H1 (cell line): ENCODE measurements around the gene RHEX. TPM values are rescaled to one million over a fixed set of nuclear protein-coding genes. Genes with fewer than 3 reads are reported as not detected.

Experiments
- CTCF ChIA-PET: fragments of 300-600 bp; sonication (Branson Sonifier 250); formaldehyde crosslinking; loops from one replicate; lab custom pipeline; 2021; ENCODE audit not compliant: partially characterized antibody; lab: Charles Lee
- POLR2A ChIA-PET: fragments of 300-600 bp; sonication (Branson Sonifier 250); formaldehyde crosslinking; loops from one replicate; lab custom pipeline; 2021; ENCODE audit warnings: inconsistent platforms; ENCODE audit not compliant: partially characterized antibody; lab: Charles Lee
- DNase-seq, 2 experiments: peaks; one replicate each; pipeline versions ENCODE4 v3.0.0 to v3.0.0-alpha.2; 2010 to 2022; ENCODE audit warnings: low spot score in 2 of 2, low read depth in 1 of 2, mixed read lengths in 1 of 2
- FAIRE-seq: peaks from 2 replicates; lab custom pipeline; 2011; peaks lifted over from hg19 to GRCh38; lab: Jason Lieb, UNC
- H2AFZ ChIP-seq: 2 replicates; pipeline ENCODE4 v1.8.1; 2012; ENCODE audit warnings: low read length, inconsistent platforms
- H2AK5ac ChIP-seq: 2 replicates; pipeline ENCODE4 v1.6.1; 2013; ENCODE audit warnings: low read depth, low read length
- H2BK120ac ChIP-seq: replicated peaks from 2 replicates; pipeline ENCODE3; 2013; ENCODE audit warnings: low read depth, low read length, inconsistent platforms
- H2BK12ac ChIP-seq: 2 replicates; pipeline ENCODE4 v1.6.1; 2013; ENCODE audit warnings: low read depth, low read length
- H2BK15ac ChIP-seq: 2 replicates; pipeline ENCODE4 v1.6.1; 2013; ENCODE audit warnings: low read length
- H2BK20ac ChIP-seq: 2 replicates; pipeline ENCODE4 v1.6.1; 2013; ENCODE audit warnings: low read length
- H2BK5ac ChIP-seq: 2 replicates; pipeline ENCODE4 v1.6.1; 2013; ENCODE audit warnings: low read depth, low read length
- H3K14ac ChIP-seq: 2 replicates; pipeline ENCODE4 v1.6.1; 2013; ENCODE audit warnings: inconsistent platforms; ENCODE audit not compliant: insufficient read length
- H3K18ac ChIP-seq: 2 replicates; pipeline ENCODE4 v1.6.1; 2013; ENCODE audit warnings: low read length; ENCODE audit errors: extremely low read depth
- H3K23ac ChIP-seq: 2 replicates; pipeline ENCODE4 v1.6.1; 2013; ENCODE audit warnings: inconsistent platforms; ENCODE audit not compliant: insufficient read length
- H3K23me2 ChIP-seq: 2 replicates; pipeline ENCODE4 v1.6.1; 2013; ENCODE audit warnings: low read depth, low read length
- H3K27ac ChIP-seq: 2 replicates; pipeline ENCODE4 v1.6.1; 2011; ENCODE audit warnings: low read depth, low read length, inconsistent platforms
- H3K27me3 ChIP-seq, 4 experiments: replicated peaks in 1 of 4; 1 replicate in 1 of 4; 2 replicates in 3 of 4; pipeline versions ENCODE4 v1.6.1 to v1.8.1; 2011 to 2013; ENCODE audit warnings: low read length in 3 of 4, mild to moderate bottlenecking in 3 of 4, inconsistent platforms in 2 of 4, mixed read lengths in 2 of 4, moderate library complexity in 1 of 4; ENCODE audit not compliant: control insufficient read depth in 3 of 4, insufficient read depth in 3 of 4; ENCODE audit errors: extremely low read depth in 1 of 4
- H3K36me3 ChIP-seq, 4 experiments: 2 replicates each; pipeline versions ENCODE4 v1.6.1 to v1.8.1; 2011 to 2013; ENCODE audit warnings: mild to moderate bottlenecking in 4 of 4, low read length in 3 of 4, moderate library complexity in 2 of 4, control low read depth in 1 of 4, inconsistent platforms in 1 of 4; ENCODE audit not compliant: insufficient read depth in 4 of 4, control insufficient read depth in 2 of 4
- H3K4ac ChIP-seq: replicated peaks from 2 replicates; pipeline ENCODE3; 2013; ENCODE audit warnings: low read length, low read depth, mixed read lengths, inconsistent platforms; ENCODE audit not compliant: insufficient read length
- H3K4me1 ChIP-seq, 4 experiments: replicated peaks in 1 of 4; 1 replicate in 1 of 4; 2 replicates in 3 of 4; pipeline versions ENCODE4 v1.6.1 to v1.8.1; 2011 to 2013; ENCODE audit warnings: low read length in 3 of 4, inconsistent platforms in 2 of 4, mixed read lengths in 1 of 4; ENCODE audit not compliant: insufficient read depth in 4 of 4, control insufficient read depth in 3 of 4
- H3K4me2 ChIP-seq, 2 experiments: 2 replicates each; pipeline versions ENCODE4 v1.6.1 to v1.8.1; 2011 to 2013; ENCODE audit warnings: low read depth in 2 of 2, low read length in 2 of 2, control low read depth in 1 of 2, inconsistent platforms in 1 of 2, mild to moderate bottlenecking in 1 of 2; ENCODE audit not compliant: insufficient read depth in 1 of 2
- H3K4me3 ChIP-seq, 4 experiments: fragments of 200-600, 300-600 bp in 1 of 4; sonication (generic), shearing (Covaris generic), sonication (Bioruptor Twin) in 1 of 4; 2 replicates each; pipeline versions ENCODE4 v1.5.1 to v1.8.1; 2011 to 2016; ENCODE audit warnings: low read length in 4 of 4, low read depth in 3 of 4, control low read depth in 2 of 4, inconsistent platforms in 2 of 4, mild to moderate bottlenecking in 2 of 4, mixed read lengths in 1 of 4, moderate library complexity in 1 of 4; ENCODE audit not compliant: insufficient read depth in 2 of 4; ENCODE audit errors: extremely low read depth in 1 of 4
- H3K56ac ChIP-seq: replicated peaks from 2 replicates; pipeline ENCODE3; 2013; ENCODE audit warnings: low read depth, mild to moderate bottlenecking, mixed read lengths, low read length, inconsistent platforms; ENCODE audit not compliant: insufficient read length
- H3K79me1 ChIP-seq: 2 replicates; pipeline ENCODE4 v1.6.1; 2013; ENCODE audit warnings: low read depth, low read length, control low read depth
- H3K79me2 ChIP-seq, 2 experiments: 2 replicates each; pipeline versions ENCODE4 v1.6.1 to v1.8.1; 2012 to 2013; ENCODE audit warnings: low read length in 2 of 2, mild to moderate bottlenecking in 2 of 2, inconsistent platforms in 1 of 2; ENCODE audit not compliant: insufficient read depth in 2 of 2, control insufficient read depth in 1 of 2
- H3K9ac ChIP-seq, 4 experiments: replicated peaks in 1 of 4; 1 replicate in 1 of 4; 2 replicates in 3 of 4; pipeline versions ENCODE4 v1.6.1 to v1.8.1; 2011 to 2013; ENCODE audit warnings: low read depth in 3 of 4, low read length in 3 of 4, control low read depth in 2 of 4, mild to moderate bottlenecking in 2 of 4, moderate library complexity in 2 of 4, inconsistent platforms in 1 of 4; ENCODE audit errors: extremely low read depth in 1 of 4
- H3K9me3 ChIP-seq, 2 experiments: 2 replicates each; pipeline versions ENCODE4 v1.6.1 to v1.8.1; 2012 to 2013; ENCODE audit warnings: mild to moderate bottlenecking in 2 of 2, moderate library complexity in 2 of 2, control low read depth in 1 of 2, inconsistent platforms in 1 of 2, low read depth in 1 of 2, low read length in 1 of 2, mixed read lengths in 1 of 2; ENCODE audit not compliant: insufficient read depth in 2 of 2
- H4K20me1 ChIP-seq, 2 experiments: replicated peaks in 1 of 2; 2 replicates each; pipeline versions ENCODE3 to v1.8.1; 2011 to 2013; ENCODE audit warnings: inconsistent platforms in 2 of 2, low read length in 2 of 2, mild to moderate bottlenecking in 1 of 2; ENCODE audit not compliant: insufficient read depth in 2 of 2, control insufficient read depth in 1 of 2
- H4K5ac ChIP-seq: 2 replicates; pipeline ENCODE4 v1.6.1; 2013; ENCODE audit warnings: low read length, low read depth, mixed read lengths, inconsistent platforms; ENCODE audit not compliant: insufficient read length
- H4K8ac ChIP-seq: 2 replicates; pipeline ENCODE4 v1.8.0; 2013; ENCODE audit warnings: mild to moderate bottlenecking, moderate library complexity, low read length, inconsistent platforms; ENCODE audit not compliant: insufficient read depth; ENCODE audit errors: extremely low read depth
- H4K91ac ChIP-seq: replicated peaks from 2 replicates; pipeline ENCODE3; 2013; ENCODE audit warnings: low read length, mixed read lengths, inconsistent platforms; ENCODE audit not compliant: insufficient read length
- BCL11A ChIP-seq, 2 experiments: IDR thresholded peaks; one replicate each; pipeline ENCODE4 v1.6.1; 2011; ENCODE audit warnings: low read depth in 2 of 2, low read length in 2 of 2, mild to moderate bottlenecking in 2 of 2
- GABPA ChIP-seq: IDR thresholded peaks from 2 replicates; pipeline ENCODE4 v1.6.1; 2011; ENCODE audit warnings: mild to moderate bottlenecking, low read length, moderate library complexity, borderline replicate concordance; ENCODE audit not compliant: insufficient read depth
- GTF2F1 ChIP-seq: IDR thresholded peaks from 2 replicates; pipeline ENCODE4 v1.6.1; 2012; ENCODE audit warnings: low read depth, low read length, improper control_type of control experiment, borderline replicate concordance
- KDM5A ChIP-seq: fragments of 200-600 bp; IDR thresholded peaks from 2 replicates; pipeline ENCODE4 v1.7.1; 2012; ENCODE audit warnings: mild to moderate bottlenecking, low read length, inconsistent platforms, mixed read lengths
- PHF8 ChIP-seq: fragments of 200-600 bp; sonication (generic); conservative IDR thresholded peaks from 2 replicates; pipeline ENCODE4 v1.7.1; 2012; ENCODE audit warnings: low read depth, mild to moderate bottlenecking, inconsistent platforms, low read length, moderate library complexity
- POLR2AphosphoS5 ChIP-seq: IDR thresholded peaks from 2 replicates; pipeline ENCODE4 v1.6.1; 2011; ENCODE audit warnings: low read depth, low read length
- RNF2 ChIP-seq: fragments of 200-900, 300-1000 bp; sonication (generic); IDR thresholded peaks from 2 replicates; pipeline ENCODE4 v1.7.1; 2016; ENCODE audit warnings: borderline replicate concordance, low read depth, mild to moderate bottlenecking, antibody characterized with exemption, low read length; ENCODE audit not compliant: poor library complexity, severe bottlenecking; ENCODE audit errors: missing control alignments
- RXRA ChIP-seq: IDR thresholded peaks from 2 replicates; pipeline ENCODE4 v1.6.1; 2011; ENCODE audit warnings: low read depth, mild to moderate bottlenecking, low read length, moderate library complexity; ENCODE audit not compliant: insufficient read depth
- SAP30 ChIP-seq: fragments of 300-600 bp; sonication (generic); IDR thresholded peaks from 2 replicates; pipeline ENCODE4 v1.7.1; 2012; ENCODE audit warnings: low read length, moderate library complexity, mild to moderate bottlenecking, inconsistent platforms; ENCODE audit not compliant: insufficient read depth, insufficient replicate concordance
- SP2 ChIP-seq: IDR thresholded peaks from 2 replicates; pipeline ENCODE4 v1.6.1; 2012; ENCODE audit warnings: mild to moderate bottlenecking, low read length, inconsistent platforms
- ZNF274 ChIP-seq: IDR thresholded peaks from 2 replicates; pipeline ENCODE4 v1.7.0; 2012; ENCODE audit warnings: low read length, borderline replicate concordance; ENCODE audit errors: extremely low read depth
- WGBS, 2 experiments: shearing (Covaris generic) in 1 of 2; methylation state at CpG; one replicate each; pipeline versions ENCODE4 v1.1.6 to v1.1.7; 2013 to 2015; ENCODE audit warnings: low lambda C conversion rate in 2 of 2, mixed read lengths in 2 of 2, inconsistent platforms in 1 of 2, low coverage in 1 of 2, missing lambda C conversion rate in 1 of 2; ENCODE audit not compliant: insufficient replicate concordance in 2 of 2, insufficient coverage in 1 of 2, insufficient read length in 1 of 2; ENCODE audit errors: extremely low coverage in 1 of 2, missing lambda C conversion rate in 1 of 2; 5-methylcytosine and 5-hydroxymethylcytosine counted together
- polyA plus RNA-seq, 7 experiments: library from polyadenylated mRNA; depleted of rRNA in 3 of 7; stranded (reverse) in 5 of 7; unstranded in 2 of 7; fragments of >200 nt in 5 of 7; fragments of 200-250 nt in 2 of 7; gene quantifications; 1 replicate in 5 of 7; 2 replicates in 1 of 7; 4 replicates in 1 of 7; pipeline versions ENCODE4 v1.2.1 to v1.2.3, GENCODE V29; 2011 to 2013; ENCODE audit warnings: missing spikeins in 2 of 7, mixed read lengths in 2 of 7
- total RNA-seq: library from RNA; stranded (reverse); fragmentation: NEBNext Ultra II Directional; extraction: Animal tissue kit (Norgen Biotek cat#: 25700); gene quantifications from 2 replicates; pipeline ENCODE4 v1.2.1, GENCODE V29; 2021

Gene RHEX
- total and polyA plus RNA-seq, 2 of the 8 experiments (the other 6 are each of a cell fraction or from before 2014, with no cell fraction given): not detected

DNA sequence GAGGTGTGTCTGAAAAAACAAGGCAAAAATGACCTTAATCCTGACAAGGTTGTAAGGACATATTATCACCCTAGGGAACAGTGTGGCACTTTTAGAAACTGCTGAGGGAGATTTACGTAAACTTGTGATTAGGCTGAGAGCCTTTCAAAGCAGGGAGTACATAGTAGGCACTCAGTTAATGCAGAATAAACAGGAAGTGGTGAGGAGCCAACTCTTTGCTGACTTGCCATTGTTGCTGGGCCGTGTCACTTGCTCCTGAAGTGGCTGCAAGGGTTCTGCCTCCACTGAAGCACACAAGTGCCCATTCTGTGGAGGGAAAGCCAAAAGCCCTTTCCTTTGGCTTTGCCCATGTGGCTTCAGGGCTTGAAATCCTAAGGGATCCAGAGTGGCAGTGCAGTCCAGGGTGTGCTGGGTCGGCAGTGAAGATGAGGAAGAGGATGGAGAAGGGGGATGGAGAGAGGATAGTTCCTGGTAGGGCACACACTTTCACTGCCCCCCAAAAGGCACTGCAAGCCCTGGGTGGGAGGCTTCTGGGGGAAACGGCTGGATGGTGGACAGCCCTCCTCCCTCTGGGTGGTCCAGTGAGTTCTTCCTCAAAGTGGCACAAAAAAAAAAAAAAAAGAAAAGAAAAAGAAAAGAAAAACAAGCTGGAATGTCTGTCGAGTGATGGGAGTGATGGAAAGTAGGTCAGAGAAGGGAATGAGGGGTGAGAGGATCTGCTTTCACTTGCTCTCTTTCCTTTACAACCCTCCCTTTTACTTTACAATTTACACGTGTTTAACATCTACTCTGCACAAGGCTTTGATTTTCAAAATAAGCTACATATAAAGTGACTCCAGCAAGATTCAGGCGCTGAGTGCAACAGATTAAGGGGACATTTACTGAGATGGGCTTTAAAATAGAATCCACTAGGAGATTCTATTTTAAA lies 13.7 kb upstream of the RHEX start:
- no peak overlapping the region for H3K27ac ChIP-seq
- no peaks in the 10 kb centered on the region for H3K79me2 ChIP-seq
- no peak overlapping the region for H3K9ac ChIP-seq
- no peak overlapping the region; the same call in 1 of the 2 replicates for H4K8ac ChIP-seq
- no peak overlapping the region for H3K23ac ChIP-seq
- ChIA-PET CTCF (interaction anchor here (0.7 to 1.6 kb wide), 7 partner anchors 9 to 67 kb away, joined by 3 to 7 read pairs (median 4); no protein-coding TSS in a partner anchor), POLR2A (no interaction called here)
- no peak overlapping the region for H3K4me3 ChIP-seq
- DNase-seq (peak in 1 of 2 experiments; percentile 41), FAIRE-seq (no peak)
- H4K20me1 ChIP-seq: no peaks in the 10 kb centered on the region
- H3K9me3 ChIP-seq: no peaks in the 10 kb centered on the region
- H3K36me3 ChIP-seq: no peaks in the 10 kb centered on the region
- no peak overlapping the region for H4K91ac ChIP-seq
- no peak overlapping the region for H3K4ac ChIP-seq
- WGBS, 2 experiments: 74% methylated on average over 6 of the region's 7 CpGs; no CpG with 5 or more reads in 1 of the 2 experiments
- no peak overlapping the region for H2BK12ac ChIP-seq
- H3K23me2 ChIP-seq: no peaks in the 10 kb centered on the region
- no peak overlapping the region for H2BK5ac ChIP-seq
- no peak overlapping the region for H2BK15ac ChIP-seq
- H3K18ac ChIP-seq: no peak overlapping the region
- peak overlapping the region; percentile 49; the same call in 1 of the 2 replicates for H2AFZ ChIP-seq
- H3K4me2 ChIP-seq: no peak overlapping the region
- H2BK120ac ChIP-seq: no peak overlapping the region
- H3K79me1 ChIP-seq: no peaks in the 10 kb centered on the region
- no peak overlapping the region for H3K14ac ChIP-seq
- peaks cover 2 to 9% (median 3%) of the 10 kb centered on the region in 4 experiments; a peak in 5 of 7 replicates for H3K4me1 ChIP-seq
- H2AK5ac ChIP-seq: no peak overlapping the region
- H4K5ac ChIP-seq: no peak overlapping the region
- no peak overlapping the region for H3K56ac ChIP-seq
- no peak overlapping the region; the same call in 1 of the 2 replicates for H2BK20ac ChIP-seq
- H3K27me3 ChIP-seq: no peaks in the 10 kb centered on the region
- TF ChIP-seq RNF2 (no peak), BCL11A (IDR thresholded peaks at IDR 0.05; ENCODE audit: low read depth in 2 of 2, low read length in 2 of 2) (no peak), KDM5A (no peak), GTF2F1 (no peak), RXRA (no peak), GABPA (no peak), ZNF274 (no peak), POLR2AphosphoS5 (no peak), PHF8 (no peak), SP2 (no peak), SAP30 (no peak)
